Tibial nerve (tissue), 4 donors: Measurements from ENCODE around the gene LAT.

Source experiments
- CTCF ChIP-seq, 5 experiments: fragments of 200-600 bp in 3 of 5; fragments of 450-650 bp in 2 of 5; sonication (generic) in 3 of 5; IDR thresholded peaks; one replicate each; pipeline ENCODE4 v1.5.1; 2016 to 2019; ENCODE audit warnings: antibody characterized with exemption in 5 of 5, mild to moderate bottlenecking in 3 of 5, moderate library complexity in 2 of 5
- EP300 ChIP-seq, 2 donors: sonication (generic); formaldehyde crosslinking; IDR thresholded peaks; one replicate each; pipeline ENCODE4 v1.6.1; 2017; ENCODE audit warnings: antibody characterized with exemption in 2 of 2, mild to moderate bottlenecking in 1 of 2

GRCh38 chr16:29023279-29024277 is 38.7 kb downstream of the LAT start:
- TF ChIP-seq CTCF (IDR thresholded peaks at IDR 0.05) (no peak), EP300 (IDR thresholded peaks at IDR 0.05) (no peak)
